ENCODE measurements around the gene REEP1. TPM values are rescaled to one million over a fixed set of nuclear protein-coding genes. Genes with fewer than 3 reads are reported as not detected.

REEP1 gene
- total and polyA plus RNA-seq, 9 of the 15 experiments (the other 6 are each of a cell fraction or from before 2014, with no cell fraction given), result 0.11 to 0.67 (median 0.13) TPM

- TF ChIP-seq NR0B1 (IDR thresholded peaks at IDR 0.05; ENCODE audit: partially characterized antibody) (no peak), MAFK (IDR thresholded peaks at IDR 0.05; ENCODE audit: low read length) (peak; percentile 48; the same call in 1 of the 2 replicates)
Measured at GRCh38 chr2:86202336-86202692, 135.1 kb downstream of the REEP1 start (continued).

GRCh38 chr2:86201671-86202335, 135.6 kb downstream of the REEP1 start:
- FAIRE-seq, result peak; percentile 85
- Histone ChIP-seq H3K36me3 (ENCODE audit: control insufficient read depth, insufficient read depth, low read length) (peaks cover 29% of the 10 kb centered on the region), H4K20me1 (replicated peaks; ENCODE audit: control insufficient read depth, insufficient read depth, low read length) (no peaks in the 10 kb centered on the region), H3K4me3 (peak overlapping the region; percentile 28), H3K79me2 (ENCODE audit: control insufficient read depth, insufficient read depth, low read length) (peaks cover 85% of the 10 kb centered on the region), H3K27ac (ENCODE audit: extremely low read depth, low read depth, low read length) (peak overlapping the region; percentile 83), H3K4me2 (ENCODE audit: insufficient read depth, low read length) (peak overlapping the region; percentile 94), H2AFZ (ENCODE audit: low read depth, low read length) (peak overlapping the region; percentile 82), H3K4me1 (replicated peaks in 1 of 2; ENCODE audit: control insufficient read depth in 2 of 2, insufficient read depth in 2 of 2, low read length in 2 of 2) (peaks cover 11 to 26% of the 10 kb centered on the region in 2 experiments), H3K27me3 (ENCODE audit: control insufficient read depth in 2 of 2, insufficient read depth in 2 of 2, low read length in 2 of 2) (no peaks in the 10 kb centered on the region), H3K9ac (ENCODE audit: insufficient read depth in 1 of 2, low read depth in 2 of 2, low read length in 2 of 2) (peak overlapping the region in 1 of 2 experiments; percentile 93; a peak in 2 of 4 replicates), H3K9me3 (replicated peaks; ENCODE audit: control insufficient read depth, insufficient read depth, low read depth, low read length) (no peaks in the 10 kb centered on the region), H3K9me1 (ENCODE audit: control insufficient read depth, insufficient read depth, low read length) (no peaks in the 10 kb centered on the region)
- ChIA-PET POLR2A (interaction anchor here (1.0 to 13.6 kb wide), 4 partner anchors 8 to 46 kb away, joined by 3 to 134 read pairs (median 6); no protein-coding TSS in a partner anchor), CTCF (ENCODE audit: low intra/inter-chr PET ratio) (no interaction called here)
- BruUV-seq (replicated peaks), result no TSS peak
- 4% methylated on average over 8 of the region's 8 CpGs for WGBS (ENCODE audit: insufficient coverage, low coverage, missing lambda C conversion rate)
- DNase-seq (ENCODE audit: extremely low read depth in 1 of 4, low spot score in 3 of 4), result peak; percentile 52 to 73 (median 54)
- intact Hi-C loops (cut with micrococcal nuclease) (no loop called here), in situ Hi-C loops (cut with MboI) (no loop called here)
- ATAC-seq, result peak; percentile 65
- TF ChIP-seq PREB (CRISPR knock-in tag; IDR thresholded peaks at IDR 0.05) (no peak), KAT2B (IDR thresholded peaks at IDR 0.05; ENCODE audit: low read depth, low read length) (no peak), CHD7 (IDR thresholded peaks at IDR 0.05; ENCODE audit: low read depth, low read length) (no peak)
